ENCODE data around the gene CPSF4.
"Not testable (repeated sequence)": the region's sequence is repeated elsewhere in the genome, so short reads cannot be mapped to it uniquely, and the experiment has no call there.

CPSF4 gene

DNA sequence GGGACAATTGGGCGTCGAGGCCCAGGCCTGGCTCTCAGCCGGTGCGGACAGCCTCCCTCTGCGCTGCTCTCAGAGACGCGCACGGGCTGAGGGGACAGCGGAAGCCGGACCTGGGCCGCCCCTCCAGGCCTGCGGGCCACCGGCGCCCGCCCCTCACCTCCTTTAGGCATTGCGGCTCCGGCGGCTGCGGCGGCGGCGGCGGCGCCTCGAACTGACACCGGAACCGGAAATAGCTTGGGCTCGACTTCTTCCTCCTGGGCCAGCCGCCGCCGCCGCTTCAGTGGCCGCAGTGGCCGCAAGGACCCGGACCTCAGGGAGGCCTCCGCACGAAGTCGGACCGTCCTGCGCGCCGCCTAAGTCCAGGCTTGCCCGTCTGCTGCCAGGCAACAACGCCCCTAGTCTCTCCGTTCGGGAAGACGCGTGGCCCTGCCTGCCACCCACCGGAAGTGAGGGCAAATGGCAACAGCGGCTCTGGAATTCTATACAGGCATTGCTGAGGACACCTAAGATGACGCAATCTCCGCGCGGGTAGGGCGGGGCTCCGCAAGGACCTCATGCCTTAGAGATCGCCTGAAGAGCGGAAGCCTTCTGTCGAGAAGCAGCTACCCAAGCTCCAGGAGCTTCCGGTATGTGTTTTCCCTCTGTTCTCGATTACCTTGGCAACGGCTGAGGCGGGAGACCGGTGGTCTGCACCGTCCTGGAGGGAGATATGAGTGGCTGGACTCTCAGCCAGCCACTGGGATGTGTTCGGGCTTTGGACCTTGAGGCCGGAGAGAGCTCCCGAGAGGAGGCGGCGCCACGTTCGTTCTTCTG, 30.2 kb upstream of the CPSF4 start, which contains the start of the genes BUD31 and PDAP1:
Gene BUD31 (plus strand): TSS at position 591 of the 813 bp plus-strand sequence. CDS start 2,124 bp downstream, outside the sequence.
Gene PDAP1 (minus strand): TSS at position 219 of the 813 bp plus-strand sequence. CDS start 49 bp downstream, at position 170.
- DNase-seq (ENCODE audit: low read depth), result peak; percentile 90

DNA sequence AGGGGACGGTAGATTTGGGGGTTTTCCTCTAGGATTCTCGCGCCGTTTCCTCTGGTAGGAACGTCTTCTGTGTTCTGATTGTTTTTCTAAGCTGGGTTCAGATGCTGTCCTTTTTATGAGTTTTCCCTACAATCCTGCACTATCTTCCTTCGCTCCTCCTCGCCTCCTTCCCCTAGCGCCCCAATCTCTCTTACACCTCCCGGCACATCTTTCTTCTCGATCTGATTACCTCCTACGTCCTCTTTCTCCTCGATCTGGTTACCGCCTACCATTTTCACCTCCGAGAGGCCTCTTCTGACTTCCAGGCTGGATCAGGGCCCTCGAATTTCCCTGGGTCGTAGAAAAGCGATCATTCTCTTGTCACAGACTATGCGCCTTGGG, 29.6 kb upstream of the CPSF4 start:
- no peak for DNase-seq (ENCODE audit: low read depth)

DNA sequence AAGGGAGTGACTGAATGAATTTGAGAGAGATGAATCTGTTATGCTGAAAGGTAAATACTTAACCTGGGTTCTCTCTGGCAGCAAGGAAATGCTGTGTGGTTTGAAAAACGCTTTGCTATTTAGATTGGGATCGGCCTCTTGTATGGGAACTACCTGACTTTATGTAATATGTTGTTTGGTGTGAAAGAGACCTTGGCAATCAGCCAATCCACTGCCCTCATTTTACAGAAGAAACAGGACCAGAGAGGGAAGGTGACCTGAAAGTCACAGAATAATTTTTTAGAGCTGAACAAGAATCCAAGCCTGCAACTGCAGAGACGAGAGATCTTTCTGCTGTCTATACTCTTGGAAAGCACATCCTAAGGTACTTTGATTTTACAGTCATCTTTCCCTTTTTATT, 28.9 kb upstream of the CPSF4 start:
- no peak for DNase-seq (ENCODE audit: low read depth)

DNA sequence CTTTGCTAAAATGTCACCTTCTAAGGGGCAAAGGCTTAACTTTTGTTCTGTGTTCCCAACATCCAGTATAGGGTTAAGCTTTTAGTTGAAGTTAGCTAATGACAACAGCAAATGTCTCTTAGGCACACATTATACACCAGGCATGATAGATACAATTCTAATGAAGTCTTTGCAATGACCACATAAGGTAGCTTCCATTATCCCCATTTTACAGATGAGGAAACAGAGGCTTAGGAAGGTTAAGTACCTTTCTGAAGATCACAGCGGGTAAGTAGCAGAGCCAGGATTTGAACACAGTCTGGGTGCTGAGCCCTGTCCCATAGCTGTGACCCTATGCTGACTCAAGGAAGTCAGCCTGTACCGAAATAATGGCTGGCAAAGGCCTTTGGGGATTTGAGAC, 28.1 kb upstream of the CPSF4 start:
- no peak for DNase-seq (ENCODE audit: low read depth)

DNA sequence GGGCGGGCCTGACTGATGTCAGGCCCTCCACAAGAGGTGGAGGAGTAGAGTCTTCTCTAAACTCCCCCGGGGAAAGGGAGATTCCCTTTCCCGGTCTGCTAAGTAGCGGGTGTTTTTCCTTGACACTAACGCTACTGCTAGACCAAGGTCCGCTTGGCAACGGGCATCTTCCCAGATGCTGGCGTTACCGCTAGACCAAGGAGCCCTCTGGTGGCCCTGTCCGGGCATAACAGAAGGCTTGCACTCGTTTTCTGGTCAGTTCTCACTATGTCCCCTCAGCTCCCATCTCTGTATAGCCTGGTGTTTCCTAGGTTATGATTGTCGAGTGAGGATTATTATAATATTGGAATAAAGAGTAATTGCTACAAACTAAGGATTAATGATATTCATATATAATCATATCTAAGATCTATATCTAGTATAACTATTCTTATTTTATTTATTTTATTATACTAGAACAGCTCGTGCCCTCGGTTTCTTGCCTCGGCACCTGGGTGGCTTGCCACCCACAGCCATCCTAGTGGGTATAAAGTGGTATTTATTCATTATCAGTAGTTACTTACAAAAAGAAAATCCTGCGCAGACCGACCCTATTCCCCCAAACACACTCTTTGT, 23.1 kb upstream of the CPSF4 start:
- DNase-seq (ENCODE audit: low read depth), result not testable (repeated sequence)

DNA sequence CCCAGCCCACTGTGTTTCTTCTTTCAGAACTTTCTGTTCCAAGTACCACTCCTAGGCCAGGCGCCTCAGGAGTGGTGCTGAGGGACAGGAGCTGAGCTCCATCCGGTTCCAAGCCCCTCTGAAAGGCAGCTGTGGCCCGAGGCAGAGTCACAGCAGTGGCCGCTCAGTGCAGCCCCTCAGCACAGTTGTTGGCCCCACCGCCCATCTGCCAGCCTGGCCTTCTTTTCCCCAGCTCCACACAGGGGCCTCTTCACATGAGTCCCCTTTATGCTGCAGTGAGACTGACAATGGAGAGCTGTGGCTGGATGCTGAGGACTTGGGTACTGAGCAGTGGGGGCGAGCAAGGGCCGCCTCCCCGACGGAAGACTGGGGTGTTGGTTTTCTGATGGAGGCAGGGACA, 20.5 kb upstream of the CPSF4 start:
- no peak for DNase-seq (ENCODE audit: low read depth)

DNA sequence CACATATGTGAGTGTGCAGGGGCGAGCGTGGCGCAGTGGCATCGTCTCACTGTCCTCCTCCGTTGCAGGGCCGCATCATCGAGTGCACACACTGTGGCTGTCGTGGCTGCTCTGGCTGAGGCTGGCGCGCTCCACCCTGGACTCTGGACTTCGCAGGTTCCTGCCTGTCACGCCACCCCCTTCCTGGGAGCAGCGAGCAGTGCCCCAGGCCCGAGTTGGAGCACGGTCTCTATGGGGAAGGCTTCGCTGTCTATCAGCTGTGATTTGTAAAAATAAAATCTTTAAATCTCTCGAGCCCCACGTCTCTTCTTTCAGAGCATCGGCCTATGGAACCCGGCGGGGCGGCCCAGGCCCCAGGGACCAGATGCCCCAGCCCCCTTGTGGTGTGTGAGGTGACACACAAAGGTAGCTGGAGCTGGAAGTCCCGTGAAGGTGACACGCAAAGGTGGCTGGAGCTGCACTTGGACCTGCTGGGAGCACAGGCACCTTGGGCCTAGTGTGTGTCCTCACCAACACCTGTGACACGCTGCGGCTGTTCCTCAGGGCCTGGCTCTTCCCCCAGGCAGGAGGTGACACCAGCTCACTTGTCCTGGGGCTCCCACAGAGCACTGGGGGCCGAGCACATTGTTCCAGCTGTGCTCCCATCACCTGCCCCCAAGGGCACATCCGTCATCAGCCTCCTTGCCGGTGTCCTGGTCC, 19.3 kb upstream of the CPSF4 start:
- no peak for DNase-seq (ENCODE audit: low read depth)

DNA sequence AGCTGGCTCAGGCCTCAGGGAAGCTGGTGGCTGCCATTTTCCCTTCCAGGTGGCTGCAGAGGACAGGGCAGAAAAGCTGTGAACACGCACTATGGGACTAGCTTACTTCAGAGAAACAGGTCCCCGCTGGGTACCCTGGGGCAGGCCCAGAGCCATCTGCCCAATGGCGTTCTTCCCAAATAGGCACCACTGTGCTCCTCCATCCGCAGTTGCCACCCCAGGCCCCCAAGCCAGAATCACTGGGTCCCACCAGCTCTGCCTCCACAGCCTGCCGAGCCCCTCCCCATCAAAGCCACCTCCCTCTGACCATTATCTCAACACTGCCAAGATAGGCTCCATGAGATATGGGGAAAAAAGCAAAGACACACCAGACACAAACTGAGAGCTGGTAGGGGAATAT, 18.5 kb upstream of the CPSF4 start:
- DNase-seq (ENCODE audit: low read depth), result no peak

DNA sequence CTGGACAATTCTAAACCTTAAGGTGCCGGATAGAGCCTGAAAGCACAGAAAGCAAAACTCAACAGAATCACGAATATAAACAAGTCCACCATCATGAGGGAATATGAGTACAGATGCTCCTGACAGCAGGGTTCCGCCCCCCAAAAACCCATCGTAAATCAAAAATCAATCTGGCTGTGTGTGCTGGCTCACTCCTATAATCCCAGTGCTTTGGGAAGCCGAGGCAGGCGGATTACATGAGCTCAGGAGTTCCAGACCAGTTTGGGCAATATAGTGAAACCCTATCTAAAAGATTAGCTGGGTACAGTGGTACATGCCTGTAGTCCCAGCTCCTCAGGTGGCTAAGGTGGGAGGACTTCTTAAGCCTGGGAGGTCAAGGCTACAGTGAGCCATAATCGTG, 17.8 kb upstream of the CPSF4 start:
- no peak for DNase-seq (ENCODE audit: low read depth)

DNA sequence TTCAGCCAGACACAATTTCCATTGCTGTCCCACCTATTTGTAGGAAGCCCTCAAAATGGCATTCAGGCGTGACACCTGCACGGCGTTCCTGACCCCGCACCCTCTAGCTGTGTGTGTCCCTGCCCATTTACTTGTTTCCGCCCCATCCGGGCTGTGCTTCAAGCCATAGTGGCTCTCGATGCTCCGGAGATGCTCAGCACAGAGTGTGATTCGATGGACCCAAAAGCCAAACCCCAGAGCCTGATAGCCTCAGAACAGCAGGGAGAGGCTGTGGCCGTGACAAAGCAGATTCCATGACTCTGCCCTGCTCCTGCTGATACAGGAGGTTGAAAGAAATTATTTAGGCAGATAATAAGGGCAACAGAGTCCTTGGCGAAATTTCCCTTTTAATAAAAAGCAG, 16.6 kb upstream of the CPSF4 start:
- no peak for DNase-seq (ENCODE audit: low read depth)

DNA sequence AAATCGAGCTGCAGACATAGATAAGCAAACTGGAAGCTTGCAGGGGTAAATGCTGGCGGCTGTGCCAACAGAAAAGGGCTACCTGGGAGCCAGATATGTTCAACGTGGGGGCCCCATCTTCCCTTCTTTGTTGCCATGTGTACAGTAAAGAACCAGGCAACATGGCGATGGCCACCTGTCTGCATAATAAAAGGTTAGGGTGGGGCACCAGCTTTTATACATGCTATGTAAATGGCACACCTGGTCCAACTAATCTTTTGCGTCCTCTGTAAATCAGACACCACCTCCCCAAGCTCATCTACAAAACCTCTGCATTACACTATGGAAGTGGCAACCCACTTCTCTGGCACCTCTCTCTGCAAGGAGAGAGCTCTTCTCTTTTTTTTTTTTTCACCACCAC, 16.1 kb upstream of the CPSF4 start:
- DNase-seq (ENCODE audit: low read depth), result no peak

DNA sequence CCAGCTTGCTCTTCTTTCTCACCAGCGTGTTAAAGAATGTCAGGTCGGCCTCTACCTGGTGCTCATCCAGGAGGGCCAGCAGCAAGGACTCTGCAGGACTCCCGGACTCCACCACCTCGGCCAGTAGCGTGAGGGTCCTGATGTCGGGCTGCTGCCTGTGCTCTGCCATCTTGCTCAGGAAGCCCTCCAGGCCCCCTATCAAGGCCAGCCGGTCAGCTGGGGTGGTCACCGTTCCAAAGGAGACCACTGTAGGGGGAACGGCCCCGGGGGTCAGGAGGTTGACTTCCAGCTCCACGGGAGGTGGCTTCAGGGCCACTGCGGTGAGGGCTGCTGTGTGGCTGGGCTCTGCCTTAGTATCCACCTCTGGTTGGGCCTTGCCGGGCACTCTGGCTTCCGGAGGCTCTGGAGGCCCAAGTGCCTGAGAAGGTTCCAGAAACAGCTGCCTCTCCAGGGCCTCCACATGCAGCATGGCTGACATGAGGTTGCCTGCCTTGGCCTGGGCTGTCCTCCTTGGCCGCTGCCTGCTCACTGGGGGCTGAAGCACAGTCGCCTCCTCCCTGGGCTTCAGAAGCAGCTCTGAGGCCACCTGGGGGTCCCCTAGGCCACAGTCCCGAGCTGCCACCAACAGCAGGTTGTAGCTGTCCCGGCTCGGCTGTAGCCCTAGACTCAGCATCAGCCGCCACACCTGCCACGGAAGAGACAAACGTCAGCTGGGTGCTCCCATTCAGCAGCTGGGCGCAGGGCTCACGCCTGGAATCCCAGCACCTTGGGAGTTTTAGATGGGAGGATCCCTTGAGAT, 13.6 kb upstream of the CPSF4 start:
- DNase-seq (ENCODE audit: low read depth), result no peak

DNA sequence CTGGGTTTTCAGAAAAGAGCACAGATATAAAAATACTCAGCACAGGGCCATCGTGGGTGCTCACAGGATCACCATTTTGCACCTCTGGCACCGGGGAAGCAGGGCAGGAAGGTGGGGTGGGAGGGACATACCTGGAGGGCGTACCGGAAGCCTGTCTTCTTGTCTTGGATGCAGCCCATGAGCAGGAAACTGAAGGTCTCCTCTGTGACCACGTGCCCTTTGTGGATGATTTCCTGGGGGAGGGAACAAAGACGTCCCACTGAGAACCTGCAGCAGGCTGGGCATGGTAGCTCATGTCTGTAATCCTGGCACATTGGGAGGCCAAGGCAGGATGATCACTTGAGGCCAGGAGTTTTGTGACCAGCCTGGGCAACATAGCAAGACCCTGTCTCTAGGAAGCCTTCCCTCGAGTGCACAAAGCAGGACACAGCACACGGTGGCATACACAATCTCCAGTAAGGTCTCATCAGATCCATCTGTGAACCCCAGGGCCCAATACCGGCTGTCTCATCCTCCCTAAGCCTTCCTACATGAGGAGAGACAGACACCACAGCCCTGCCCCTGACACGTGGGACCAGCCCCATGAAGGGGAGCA, 9.7 kb upstream of the CPSF4 start:
- DNase-seq (ENCODE audit: low read depth), result no peak

DNA sequence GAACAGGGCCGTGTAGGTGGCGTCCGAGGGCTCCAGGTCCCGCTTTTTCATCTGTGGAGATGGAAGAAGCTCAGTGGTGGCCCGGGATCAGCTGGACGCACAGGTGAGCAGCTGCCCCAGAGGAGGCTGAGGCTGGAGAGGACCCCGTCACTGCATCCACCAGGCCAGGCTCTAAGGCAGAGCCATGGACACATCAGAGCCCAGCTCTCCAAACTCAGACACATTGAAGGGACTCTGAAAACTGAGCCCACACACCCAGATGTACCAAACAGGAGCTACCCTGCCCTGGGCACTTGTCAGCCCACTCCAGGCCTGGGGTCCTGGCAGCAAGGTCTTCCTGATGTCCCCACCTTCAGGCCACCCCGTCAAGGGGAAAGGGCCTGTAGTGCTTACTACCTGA, 9.0 kb upstream of the CPSF4 start:
- no peak for DNase-seq (ENCODE audit: low read depth)

DNA sequence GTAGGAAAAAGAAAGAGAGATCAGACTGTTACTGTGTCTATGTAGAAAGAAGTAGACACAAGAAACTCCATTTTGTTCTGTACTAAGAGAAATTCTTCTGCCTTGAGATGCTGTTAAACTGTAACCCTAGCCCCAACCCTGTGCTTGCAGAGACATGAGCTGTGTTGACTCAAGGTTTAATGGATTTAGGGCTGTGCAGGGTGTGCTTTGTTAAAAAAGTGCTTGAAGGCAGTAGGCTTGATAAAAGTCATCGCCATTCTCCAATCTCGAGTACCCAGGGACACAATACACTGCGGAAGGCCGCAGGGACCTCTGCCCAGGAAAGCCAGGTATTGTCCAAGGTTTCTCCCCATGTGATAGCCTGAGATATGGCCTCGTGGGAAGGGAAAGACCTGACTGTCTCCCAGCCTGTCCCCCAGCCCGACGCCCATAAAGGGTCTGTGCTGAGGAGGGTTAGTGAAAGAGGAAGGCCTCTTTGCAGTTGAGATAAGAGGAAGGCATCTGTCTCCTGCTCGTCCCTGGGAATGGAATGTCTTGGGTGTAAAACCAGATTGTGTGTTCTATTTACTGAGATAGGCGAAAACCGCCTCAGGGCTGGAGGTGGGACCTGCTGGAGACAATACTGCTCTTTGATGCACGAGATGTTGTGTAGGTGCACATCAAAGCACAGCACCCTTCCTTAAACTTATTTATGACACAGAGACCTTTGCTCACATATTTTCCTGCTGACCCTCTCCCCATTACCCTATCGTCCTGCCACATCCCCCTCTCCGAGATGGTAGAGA, 6.8 kb upstream of the CPSF4 start:
- not testable (repeated sequence) for DNase-seq (ENCODE audit: low read depth)

DNA sequence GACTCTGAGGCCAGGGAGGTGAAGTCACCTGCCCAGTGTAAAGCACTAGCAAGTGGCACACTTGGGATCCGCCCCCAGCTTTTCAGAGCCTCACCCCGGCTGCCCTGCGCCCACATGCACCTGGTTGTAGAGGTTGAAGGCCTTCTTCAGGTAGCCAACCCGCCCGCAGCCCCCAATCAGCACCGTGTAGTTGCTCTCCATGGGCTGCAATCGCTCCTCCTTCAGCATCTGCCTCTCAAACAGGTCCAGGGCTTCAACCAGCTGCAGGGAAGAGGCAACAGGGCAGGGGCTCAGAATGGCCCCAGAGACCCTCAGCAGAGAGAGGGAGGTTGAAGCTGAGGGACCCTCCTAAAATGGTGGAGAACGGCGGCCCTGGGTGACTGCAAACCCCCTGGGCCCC, 5.6 kb upstream of the CPSF4 start:
- no peak for DNase-seq (ENCODE audit: low read depth)

DNA sequence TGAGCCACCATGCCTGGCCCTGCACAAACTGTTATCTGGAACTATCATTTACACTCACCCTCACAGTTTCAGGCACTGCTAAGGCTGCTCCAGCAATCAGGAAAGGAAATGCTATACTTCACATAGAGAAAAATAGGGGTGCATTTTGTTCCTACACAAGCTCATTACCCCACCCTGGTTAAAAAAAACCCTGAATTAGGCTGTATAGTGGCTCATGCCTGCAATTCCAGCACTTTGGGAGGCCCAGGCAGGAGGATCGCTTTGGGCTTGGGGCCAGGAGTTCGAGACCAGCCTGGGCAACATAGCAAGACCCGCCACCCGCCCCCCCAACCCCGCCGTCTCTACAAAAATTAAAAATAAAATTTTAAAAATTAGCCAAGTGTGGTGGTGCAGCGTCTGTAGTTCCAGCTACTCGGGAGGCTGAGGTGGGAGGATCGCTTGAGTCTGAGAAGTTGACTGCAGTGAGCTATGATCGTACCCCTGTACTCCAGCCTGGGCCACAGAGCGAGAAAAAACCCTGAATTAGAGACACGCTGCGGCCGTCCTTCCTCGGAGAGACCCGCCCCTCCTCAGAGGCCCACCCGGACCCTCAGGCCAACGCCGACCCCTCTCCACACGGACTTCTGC, 684 bp upstream of the CPSF4 start:
- no peak for DNase-seq (ENCODE audit: low read depth)

DNA sequence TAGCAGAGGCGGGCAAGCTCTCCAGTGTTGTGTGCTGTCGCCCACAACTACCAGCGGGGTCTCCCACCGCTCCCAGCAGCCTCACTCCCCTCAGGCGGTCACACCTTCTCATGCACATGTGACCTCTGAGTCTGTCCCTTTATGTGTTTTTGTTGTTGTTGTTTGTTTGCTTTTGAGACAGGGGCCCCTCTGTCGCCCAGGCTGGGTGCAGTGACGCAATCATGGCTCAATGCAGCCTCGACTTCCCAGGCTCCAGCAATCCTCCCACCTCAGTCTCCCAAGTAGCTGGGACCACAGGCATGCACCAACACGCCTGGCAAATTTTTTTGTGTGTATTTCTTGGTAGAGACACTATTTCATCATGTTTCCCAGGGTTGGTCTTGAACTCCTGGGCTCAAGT, 1.5 kb downstream of the CPSF4 start:
- DNase-seq (ENCODE audit: low read depth), result no peak

DNA sequence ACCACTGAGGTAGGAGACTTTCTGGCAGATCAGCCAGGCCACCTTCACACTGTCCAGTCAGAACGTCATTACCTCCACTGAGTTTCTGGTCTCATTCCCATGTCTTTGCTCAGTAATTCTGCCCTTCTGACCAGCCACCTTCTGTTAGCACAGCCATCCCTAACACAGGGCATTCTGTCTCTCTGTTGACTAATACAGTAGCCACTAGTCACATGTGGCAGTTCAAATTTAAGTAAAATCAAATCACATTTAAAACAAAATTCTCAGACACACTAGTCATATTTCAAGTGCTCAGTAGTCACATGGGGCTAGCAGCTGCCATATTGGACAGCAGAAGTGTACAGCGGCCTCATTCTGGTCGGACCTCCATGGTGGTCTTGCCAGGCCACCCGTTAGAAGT, 7.4 kb downstream of the CPSF4 start:
- DNase-seq (ENCODE audit: low read depth), result no peak

DNA sequence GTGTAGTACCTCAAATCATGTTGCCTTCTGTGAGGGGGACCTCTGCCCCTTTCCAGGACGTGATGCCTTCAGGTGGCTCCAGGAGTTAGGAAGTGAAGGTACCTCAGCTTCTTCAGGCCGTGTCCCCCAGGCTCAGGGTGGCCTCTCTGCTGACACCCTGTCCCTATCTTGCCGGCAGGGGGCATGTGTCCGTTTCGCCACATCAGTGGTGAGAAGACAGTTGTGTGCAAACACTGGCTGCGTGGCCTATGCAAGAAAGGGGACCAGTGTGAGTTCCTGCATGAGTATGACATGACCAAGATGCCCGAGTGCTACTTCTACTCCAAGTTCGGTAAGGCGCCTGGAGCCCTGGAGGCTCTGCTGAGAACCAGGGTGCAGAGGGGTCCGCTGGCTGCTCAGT, 9.2 kb downstream of the CPSF4 start:
- DNase-seq (ENCODE audit: low read depth), result no peak

DNA sequence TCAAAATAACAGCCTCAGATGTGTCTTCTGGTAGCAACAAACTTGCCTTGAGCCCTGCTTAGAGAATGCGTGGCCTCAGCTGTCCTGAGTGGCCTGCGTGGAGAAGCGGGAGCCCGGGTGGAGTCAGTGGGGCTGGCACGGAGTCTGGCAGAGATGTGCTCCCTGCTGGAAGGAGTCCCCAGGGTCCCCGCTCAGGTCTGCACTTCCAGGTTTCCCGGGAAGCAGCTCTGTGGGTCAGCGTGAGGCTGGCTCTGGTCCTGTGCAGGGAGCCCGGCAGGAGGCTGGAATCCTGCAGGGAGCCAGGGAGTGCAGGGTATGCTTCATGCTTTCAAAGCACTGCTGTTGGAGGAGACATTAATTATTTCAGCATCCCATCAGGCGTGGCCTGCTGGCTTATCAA, 10.1 kb downstream of the CPSF4 start:
- DNase-seq (ENCODE audit: low read depth), result no peak

Measured in activated T-helper 1 cell treated with Interleukin-2 at 50 U/mL for 16 hours (primary cell).